H1 (cell line): Measurements from ENCODE around the gene GLIPR2. TPM values are rescaled to one million over a fixed set of nuclear protein-coding genes. Genes with fewer than 3 reads are reported as not detected.

ENCODE experiments used
- CTCF ChIA-PET: fragments of 300-600 bp; sonication (Branson Sonifier 250); formaldehyde crosslinking; loops from one replicate; lab custom pipeline; 2021; ENCODE audit not compliant: partially characterized antibody; lab: Charles Lee
- POLR2A ChIA-PET: fragments of 300-600 bp; sonication (Branson Sonifier 250); formaldehyde crosslinking; loops from one replicate; lab custom pipeline; 2021; ENCODE audit warnings: inconsistent platforms; ENCODE audit not compliant: partially characterized antibody; lab: Charles Lee
- DNase-seq, 2 experiments: peaks; one replicate each; pipeline versions ENCODE4 v3.0.0 to v3.0.0-alpha.2; 2010 to 2022; ENCODE audit warnings: low spot score in 2 of 2, low read depth in 1 of 2, mixed read lengths in 1 of 2
- FAIRE-seq: peaks from 2 replicates; lab custom pipeline; 2011; peaks lifted over from hg19 to GRCh38; lab: Jason Lieb, UNC
- H2AFZ ChIP-seq: 2 replicates; pipeline ENCODE4 v1.8.1; 2012; ENCODE audit warnings: low read length, inconsistent platforms
- H2AK5ac ChIP-seq: 2 replicates; pipeline ENCODE4 v1.6.1; 2013; ENCODE audit warnings: low read depth, low read length
- H2BK120ac ChIP-seq: replicated peaks from 2 replicates; pipeline ENCODE3; 2013; ENCODE audit warnings: low read depth, low read length, inconsistent platforms
- H2BK12ac ChIP-seq: 2 replicates; pipeline ENCODE4 v1.6.1; 2013; ENCODE audit warnings: low read depth, low read length
- H2BK15ac ChIP-seq: 2 replicates; pipeline ENCODE4 v1.6.1; 2013; ENCODE audit warnings: low read length
- H2BK20ac ChIP-seq: 2 replicates; pipeline ENCODE4 v1.6.1; 2013; ENCODE audit warnings: low read length
- H2BK5ac ChIP-seq: 2 replicates; pipeline ENCODE4 v1.6.1; 2013; ENCODE audit warnings: low read depth, low read length
- H3K14ac ChIP-seq: 2 replicates; pipeline ENCODE4 v1.6.1; 2013; ENCODE audit warnings: inconsistent platforms; ENCODE audit not compliant: insufficient read length
- H3K18ac ChIP-seq: 2 replicates; pipeline ENCODE4 v1.6.1; 2013; ENCODE audit warnings: low read length; ENCODE audit errors: extremely low read depth
- H3K23ac ChIP-seq: 2 replicates; pipeline ENCODE4 v1.6.1; 2013; ENCODE audit warnings: inconsistent platforms; ENCODE audit not compliant: insufficient read length
- H3K23me2 ChIP-seq: 2 replicates; pipeline ENCODE4 v1.6.1; 2013; ENCODE audit warnings: low read depth, low read length
- H3K27ac ChIP-seq: 2 replicates; pipeline ENCODE4 v1.6.1; 2011; ENCODE audit warnings: low read depth, low read length, inconsistent platforms
- H3K27me3 ChIP-seq, 4 experiments: replicated peaks in 1 of 4; 1 replicate in 1 of 4; 2 replicates in 3 of 4; pipeline versions ENCODE4 v1.6.1 to v1.8.1; 2011 to 2013; ENCODE audit warnings: low read length in 3 of 4, mild to moderate bottlenecking in 3 of 4, inconsistent platforms in 2 of 4, mixed read lengths in 2 of 4, moderate library complexity in 1 of 4; ENCODE audit not compliant: control insufficient read depth in 3 of 4, insufficient read depth in 3 of 4; ENCODE audit errors: extremely low read depth in 1 of 4
- H3K36me3 ChIP-seq, 4 experiments: 2 replicates each; pipeline versions ENCODE4 v1.6.1 to v1.8.1; 2011 to 2013; ENCODE audit warnings: mild to moderate bottlenecking in 4 of 4, low read length in 3 of 4, moderate library complexity in 2 of 4, control low read depth in 1 of 4, inconsistent platforms in 1 of 4; ENCODE audit not compliant: insufficient read depth in 4 of 4, control insufficient read depth in 2 of 4
- H3K4ac ChIP-seq: replicated peaks from 2 replicates; pipeline ENCODE3; 2013; ENCODE audit warnings: low read length, low read depth, mixed read lengths, inconsistent platforms; ENCODE audit not compliant: insufficient read length
- H3K4me1 ChIP-seq, 4 experiments: replicated peaks in 1 of 4; 1 replicate in 1 of 4; 2 replicates in 3 of 4; pipeline versions ENCODE4 v1.6.1 to v1.8.1; 2011 to 2013; ENCODE audit warnings: low read length in 3 of 4, inconsistent platforms in 2 of 4, mixed read lengths in 1 of 4; ENCODE audit not compliant: insufficient read depth in 4 of 4, control insufficient read depth in 3 of 4
- H3K4me2 ChIP-seq, 2 experiments: 2 replicates each; pipeline versions ENCODE4 v1.6.1 to v1.8.1; 2011 to 2013; ENCODE audit warnings: low read depth in 2 of 2, low read length in 2 of 2, control low read depth in 1 of 2, inconsistent platforms in 1 of 2, mild to moderate bottlenecking in 1 of 2; ENCODE audit not compliant: insufficient read depth in 1 of 2
- H3K4me3 ChIP-seq, 4 experiments: fragments of 200-600, 300-600 bp in 1 of 4; sonication (generic), shearing (Covaris generic), sonication (Bioruptor Twin) in 1 of 4; 2 replicates each; pipeline versions ENCODE4 v1.5.1 to v1.8.1; 2011 to 2016; ENCODE audit warnings: low read length in 4 of 4, low read depth in 3 of 4, control low read depth in 2 of 4, inconsistent platforms in 2 of 4, mild to moderate bottlenecking in 2 of 4, mixed read lengths in 1 of 4, moderate library complexity in 1 of 4; ENCODE audit not compliant: insufficient read depth in 2 of 4; ENCODE audit errors: extremely low read depth in 1 of 4
- H3K56ac ChIP-seq: replicated peaks from 2 replicates; pipeline ENCODE3; 2013; ENCODE audit warnings: low read depth, mild to moderate bottlenecking, mixed read lengths, low read length, inconsistent platforms; ENCODE audit not compliant: insufficient read length
- H3K79me1 ChIP-seq: 2 replicates; pipeline ENCODE4 v1.6.1; 2013; ENCODE audit warnings: low read depth, low read length, control low read depth
- H3K79me2 ChIP-seq, 2 experiments: 2 replicates each; pipeline versions ENCODE4 v1.6.1 to v1.8.1; 2012 to 2013; ENCODE audit warnings: low read length in 2 of 2, mild to moderate bottlenecking in 2 of 2, inconsistent platforms in 1 of 2; ENCODE audit not compliant: insufficient read depth in 2 of 2, control insufficient read depth in 1 of 2
- H3K9ac ChIP-seq, 4 experiments: replicated peaks in 1 of 4; 1 replicate in 1 of 4; 2 replicates in 3 of 4; pipeline versions ENCODE4 v1.6.1 to v1.8.1; 2011 to 2013; ENCODE audit warnings: low read depth in 3 of 4, low read length in 3 of 4, control low read depth in 2 of 4, mild to moderate bottlenecking in 2 of 4, moderate library complexity in 2 of 4, inconsistent platforms in 1 of 4; ENCODE audit errors: extremely low read depth in 1 of 4
- H3K9me3 ChIP-seq, 2 experiments: 2 replicates each; pipeline versions ENCODE4 v1.6.1 to v1.8.1; 2012 to 2013; ENCODE audit warnings: mild to moderate bottlenecking in 2 of 2, moderate library complexity in 2 of 2, control low read depth in 1 of 2, inconsistent platforms in 1 of 2, low read depth in 1 of 2, low read length in 1 of 2, mixed read lengths in 1 of 2; ENCODE audit not compliant: insufficient read depth in 2 of 2
- H4K20me1 ChIP-seq, 2 experiments: replicated peaks in 1 of 2; 2 replicates each; pipeline versions ENCODE3 to v1.8.1; 2011 to 2013; ENCODE audit warnings: inconsistent platforms in 2 of 2, low read length in 2 of 2, mild to moderate bottlenecking in 1 of 2; ENCODE audit not compliant: insufficient read depth in 2 of 2, control insufficient read depth in 1 of 2
- H4K5ac ChIP-seq: 2 replicates; pipeline ENCODE4 v1.6.1; 2013; ENCODE audit warnings: low read length, low read depth, mixed read lengths, inconsistent platforms; ENCODE audit not compliant: insufficient read length
- H4K8ac ChIP-seq: 2 replicates; pipeline ENCODE4 v1.8.0; 2013; ENCODE audit warnings: mild to moderate bottlenecking, moderate library complexity, low read length, inconsistent platforms; ENCODE audit not compliant: insufficient read depth; ENCODE audit errors: extremely low read depth
- H4K91ac ChIP-seq: replicated peaks from 2 replicates; pipeline ENCODE3; 2013; ENCODE audit warnings: low read length, mixed read lengths, inconsistent platforms; ENCODE audit not compliant: insufficient read length
- BRCA1 ChIP-seq: IDR thresholded peaks from 2 replicates; pipeline ENCODE4 v1.6.1; 2012; ENCODE audit warnings: low read depth, low read length, improper control_type of control experiment
- POLR2AphosphoS5 ChIP-seq: IDR thresholded peaks from 2 replicates; pipeline ENCODE4 v1.6.1; 2011; ENCODE audit warnings: low read depth, low read length
- TEAD4 ChIP-seq: IDR thresholded peaks from 2 replicates; pipeline ENCODE4 v1.6.1; 2012; ENCODE audit warnings: low read depth, low read length, inconsistent platforms, mixed read lengths
- WGBS, 2 experiments: shearing (Covaris generic) in 1 of 2; methylation state at CpG; one replicate each; pipeline versions ENCODE4 v1.1.6 to v1.1.7; 2013 to 2015; ENCODE audit warnings: low lambda C conversion rate in 2 of 2, mixed read lengths in 2 of 2, inconsistent platforms in 1 of 2, low coverage in 1 of 2, missing lambda C conversion rate in 1 of 2; ENCODE audit not compliant: insufficient replicate concordance in 2 of 2, insufficient coverage in 1 of 2, insufficient read length in 1 of 2; ENCODE audit errors: extremely low coverage in 1 of 2, missing lambda C conversion rate in 1 of 2; 5-methylcytosine and 5-hydroxymethylcytosine counted together
- polyA plus RNA-seq, 7 experiments: library from polyadenylated mRNA; depleted of rRNA in 3 of 7; stranded (reverse) in 5 of 7; unstranded in 2 of 7; fragments of >200 nt in 5 of 7; fragments of 200-250 nt in 2 of 7; gene quantifications; 1 replicate in 5 of 7; 2 replicates in 1 of 7; 4 replicates in 1 of 7; pipeline versions ENCODE4 v1.2.1 to v1.2.3, GENCODE V29; 2011 to 2013; ENCODE audit warnings: missing spikeins in 2 of 7, mixed read lengths in 2 of 7
- total RNA-seq: library from RNA; stranded (reverse); fragmentation: NEBNext Ultra II Directional; extraction: Animal tissue kit (Norgen Biotek cat#: 25700); gene quantifications from 2 replicates; pipeline ENCODE4 v1.2.1, GENCODE V29; 2021

GLIPR2 gene
- total and polyA plus RNA-seq, 2 of the 8 experiments (the other 6 are each of a cell fraction or from before 2014, with no cell fraction given): 7.9 to 12.0 TPM

GRCh38 chr9:36141761-36142160 is 5.2 kb downstream of the GLIPR2 start:
- Histone ChIP-seq H3K4me1 (peaks cover 0 to 7% (median under 1%) of the 10 kb centered on the region in 4 experiments; a peak in 3 of 7 replicates), H4K8ac (no peak overlapping the region), H3K27me3 (peaks cover 18 to 31% (median 26%) of the 10 kb centered on the region in 4 experiments), H3K4me2 (no peak overlapping the region), H2BK120ac (no peak overlapping the region), H2BK12ac (no peak overlapping the region), H3K79me2 (no peaks in the 10 kb centered on the region), H3K36me3 (no peaks in the 10 kb centered on the region; a peak in 1 of 8 replicates), H3K27ac (no peak overlapping the region), H3K4me3 (no peak overlapping the region), H2BK15ac (no peak overlapping the region), H3K23ac (no peak overlapping the region), H4K5ac (no peak overlapping the region), H3K14ac (no peak overlapping the region), H3K4ac (no peak overlapping the region), H2AK5ac (no peak overlapping the region), H3K18ac (no peak overlapping the region), H3K9ac (no peak overlapping the region), H3K79me1 (no peaks in the 10 kb centered on the region), H2BK5ac (no peak overlapping the region), H2AFZ (no peak overlapping the region), H3K56ac (no peak overlapping the region), H3K9me3 (peaks cover 0 to 7% of the 10 kb centered on the region in 2 experiments; a peak in 2 of 4 replicates), H2BK20ac (no peak overlapping the region), H4K91ac (no peak overlapping the region), H3K23me2 (peaks cover 9% of the 10 kb centered on the region), H4K20me1 (peaks cover 3 to 6% of the 10 kb centered on the region in 2 experiments)
- TF ChIP-seq TEAD4 (no peak), BRCA1 (no peak), POLR2AphosphoS5 (no peak)
- DNase-seq (no peak), FAIRE-seq (no peak)
- POLR2A ChIA-PET: interaction anchor here (3.7 kb wide), 1 partner anchor 23 kb away, joined by 19 read pairs; no protein-coding TSS in a partner anchor
- WGBS, 2 experiments: 90% methylated on average over 7 of the region's 7 CpGs; no CpG with 5 or more reads in 1 of the 2 experiments
- CTCF ChIA-PET: interaction anchor here (0.6 to 6.7 kb wide), 9 partner anchors 9 to 691 kb away, joined by 3 to 58 read pairs (median 7); partner anchors contain the start of genes CCIN and CLTA
